Activated B cell treated with CpG ODN at 0.5 μM for 24 hours (primary cell): ENCODE measurements around the gene BTN1A1. TPM values are rescaled to one million over a fixed set of nuclear protein-coding genes. Genes with fewer than 3 reads are reported as not detected.

Source experiments
- ATAC-seq: fragments of 200-7000 bp; cut with Tn5 transposase; one replicate; pipeline ENCODE4 v1.10.0; 2021; ENCODE audit warnings: low read depth, mild to moderate bottlenecking, moderate library complexity
- CTCF ChIA-PET: fragments of 350-600 bp; sonication (Branson Sonifier 250); formaldehyde crosslinking; loops from one replicate; lab custom pipeline; 2021; ENCODE audit warnings: antibody characterized with exemption; lab: Charles Lee
- POLR2A ChIA-PET: fragments of 350-600 bp; sonication (Branson Sonifier 250); formaldehyde crosslinking; loops from one replicate; lab custom pipeline; 2021; ENCODE audit warnings: antibody characterized with exemption; lab: Charles Lee
- DNase-seq: peaks from one replicate; pipeline ENCODE4 v3.0.0; 2022
- H3K27ac Mint-ChIP-seq: one replicate; pipeline ENCODE4 v1.8.0; 2020; ENCODE audit warnings: mixed read lengths
- H3K27me3 Mint-ChIP-seq: one replicate; pipeline ENCODE4 v1.8.0; 2021; ENCODE audit warnings: mixed read lengths
- H3K36me3 Mint-ChIP-seq: one replicate; pipeline ENCODE4 v1.8.0; 2021; ENCODE audit warnings: low read depth, mixed read lengths
- H3K4me1 Mint-ChIP-seq: one replicate; pipeline ENCODE4 v1.8.0; 2021; ENCODE audit warnings: mixed read lengths
- H3K4me3 Mint-ChIP-seq: one replicate; pipeline ENCODE4 v1.8.0; 2020; ENCODE audit warnings: mild to moderate bottlenecking, mixed read lengths
- H3K9me3 Mint-ChIP-seq: one replicate; pipeline ENCODE4 v1.8.0; 2020; ENCODE audit warnings: mixed read lengths
- CTCF ChIP-seq: fragments of 200-600 bp; IDR thresholded peaks from one replicate; pipeline ENCODE4 v1.8.0; 2022; ENCODE audit warnings: antibody characterized with exemption, mild to moderate bottlenecking
- intact Hi-C: fragments of 100-400 bp; cut with micrococcal nuclease; formaldehyde crosslinking; loops from one replicate; pipeline ENCODE4 v1.15.1; 2024
- total RNA-seq: library from RNA; stranded (reverse); gene quantifications from 2 replicates; pipeline ENCODE4 v1.2.3, GENCODE V29; 2022

The BTN1A1 gene
- total RNA-seq, 1 donor from 2014 or later = 0.18 TPM

GRCh38 chr6:26554447-26554696 lies 54.3 kb downstream of the BTN1A1 start:
- no peak for ATAC-seq
- H3K27ac Mint-ChIP-seq = no peak overlapping the region
- peaks cover 28% of the 10 kb centered on the region for H3K4me1 Mint-ChIP-seq
- no peaks in the 10 kb centered on the region for H3K9me3 Mint-ChIP-seq
- no peak overlapping the region for H3K4me3 Mint-ChIP-seq
- DNase-seq = no peak
- CTCF ChIA-PET = interaction anchor here (1.0 to 2.7 kb wide), 5 partner anchors 8 to 41 kb away, joined by 4 to 12 read pairs (median 10); partner anchors contain the start of gene HMGN4
- peaks cover 5% of the 10 kb centered on the region for H3K36me3 Mint-ChIP-seq
- POLR2A ChIA-PET = interaction anchor here (0.7 to 3.7 kb wide), 18 partner anchors 10 to 1339 kb away, joined by 3 to 57 read pairs (median 6); partner anchors contain the start of gene HMGN4
- no peaks in the 10 kb centered on the region for H3K27me3 Mint-ChIP-seq
- no peak for TF ChIP-seq CTCF
- intact Hi-C loops = loop anchor here (1.0 to 10.0 kb wide), 10 partner anchors 14 to 1283 kb away; partner anchors contain the start of genes ABT1 and ZNF184

GRCh38 chr6:26554697-26555504 lies 54.8 kb downstream of the BTN1A1 start:
- Mint-ChIP-seq H3K4me1 (peaks cover 25% of the 10 kb centered on the region), H3K27me3 (no peaks in the 10 kb centered on the region), H3K9me3 (no peaks in the 10 kb centered on the region), H3K27ac (no peak overlapping the region), H3K4me3 (peak overlapping the region; percentile 76), H3K36me3 (peaks cover 5% of the 10 kb centered on the region)
- POLR2A ChIA-PET = interaction anchor here (0.5 to 3.7 kb wide), 13 partner anchors 14 to 1253 kb away, joined by 3 to 57 read pairs (median 7); partner anchors contain the start of gene HMGN4
- ATAC-seq (peak; percentile 34), DNase-seq (no peak)
- CTCF ChIA-PET = interaction anchor here (0.6 to 2.7 kb wide), 5 partner anchors 13 to 80 kb away, joined by 3 to 12 read pairs (median 9); partner anchors contain the start of gene HMGN4
- TF ChIP-seq CTCF = no peak
- intact Hi-C loops = loop anchor here (1.0 to 10.0 kb wide), 10 partner anchors 13 to 1282 kb away; partner anchors contain the start of genes ABT1 and ZNF184

GRCh38 chr6:26555505-26556262 lies 55.6 kb downstream of the BTN1A1 start:
- peaks cover 18% of the 10 kb centered on the region for H3K4me1 Mint-ChIP-seq
- DNase-seq (no peak), ATAC-seq (no peak)
- H3K9me3 Mint-ChIP-seq = no peaks in the 10 kb centered on the region
- peaks cover 2% of the 10 kb centered on the region for H3K36me3 Mint-ChIP-seq
- no peaks in the 10 kb centered on the region for H3K27me3 Mint-ChIP-seq
- TF ChIP-seq CTCF = no peak
- intact Hi-C loops = loop anchor here (10.0 kb wide), 1 partner anchor 919 kb away; the partner anchor contains the start of gene ZNF184
- H3K4me3 Mint-ChIP-seq = peak overlapping the region; percentile 76
- ChIA-PET POLR2A (interaction anchor here (0.9 to 3.3 kb wide), 9 partner anchors 13 to 271 kb away, joined by 3 to 57 read pairs (median 9); partner anchors contain the start of gene HMGN4), CTCF (interaction anchor here (0.8 to 2.7 kb wide), 4 partner anchors 13 to 18 kb away, joined by 3 to 12 read pairs (median 8); partner anchors contain the start of gene HMGN4)
- peak overlapping the region; percentile 63 for H3K27ac Mint-ChIP-seq

DNA sequence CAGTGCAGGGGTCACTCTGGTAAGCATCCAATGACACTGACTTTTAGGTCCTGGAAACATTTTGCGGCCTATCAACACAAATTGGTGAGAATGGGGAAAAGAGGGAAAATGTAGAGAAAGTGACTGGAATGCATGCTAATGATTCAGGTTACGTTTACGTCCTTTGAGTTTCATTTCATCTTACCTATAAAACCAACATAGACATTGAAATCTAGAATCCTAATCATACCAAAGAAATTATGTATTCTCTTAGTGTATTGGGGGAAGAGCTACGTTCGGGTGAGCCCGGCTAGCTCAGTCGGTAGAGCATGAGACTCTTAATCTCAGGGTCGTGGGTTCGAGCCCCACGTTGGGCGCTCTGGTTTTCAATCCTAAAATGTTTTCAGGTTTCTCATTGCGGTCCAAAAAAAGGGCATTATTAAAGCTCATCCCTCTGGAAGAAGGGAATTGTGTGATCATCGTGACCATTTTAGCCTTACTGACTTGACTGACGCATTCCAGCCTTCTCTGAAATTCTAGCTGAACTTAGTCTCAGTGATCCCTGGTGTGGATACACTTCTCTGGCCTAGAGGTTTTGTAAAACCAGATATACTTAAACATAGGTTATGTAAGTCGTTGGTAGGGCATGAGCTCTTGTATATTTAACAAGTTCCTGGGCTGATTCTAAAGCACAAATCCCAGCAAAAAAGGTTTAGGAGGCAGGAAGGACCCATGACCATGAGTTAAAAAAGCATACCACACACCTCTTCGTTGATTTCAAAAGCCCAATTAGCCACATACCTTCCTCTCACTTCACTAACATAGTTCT lies 56.4 kb downstream of the BTN1A1 start:
- DNase-seq = no peak
- TF ChIP-seq CTCF = no peak
- peak overlapping the region; percentile 17 for H3K4me3 Mint-ChIP-seq

More for the DNA sequence above, 56.4 kb downstream of the BTN1A1 start:
- Mint-ChIP-seq H3K36me3 (peaks cover 2% of the 10 kb centered on the region), H3K27ac (peak overlapping the region; percentile 63), H3K27me3 (no peaks in the 10 kb centered on the region), H3K9me3 (no peaks in the 10 kb centered on the region), H3K4me1 (peaks cover 14% of the 10 kb centered on the region)
- no peak for ATAC-seq
- ChIA-PET CTCF (interaction anchor here (1.1 kb wide), 1 partner anchor 18 kb away, joined by 3 read pairs; the partner anchor contains the start of gene HMGN4), POLR2A (interaction anchor here (0.9 to 1.9 kb wide), 4 partner anchors 12 to 35 kb away, joined by 3 to 9 read pairs (median 4); no protein-coding TSS in a partner anchor)
- intact Hi-C loops = loop anchor here (10.0 kb wide), 1 partner anchor 918 kb away; the partner anchor contains the start of gene ZNF184

Other genes starting within 250 kb of the BTN1A1 start
- gene BTN3A2, start 135.1 kb upstream of the BTN1A1 start, total RNA-seq = 65.3 and 81.6 TPM in 2 replicates
- gene BTN2A2, start 117.2 kb upstream of the BTN1A1 start, total RNA-seq = 77.5 and 79.9 TPM in 2 replicates
- 55.4 and 61.7 TPM in 2 replicates for gene BTN3A1, start 98.0 kb upstream of the BTN1A1 start, total RNA-seq
- 51.9 and 54.1 TPM in 2 replicates for gene BTN3A3, start 59.8 kb upstream of the BTN1A1 start, total RNA-seq
- gene BTN2A1, start 42.3 kb upstream of the BTN1A1 start, total RNA-seq = 39.7 and 45.1 TPM in 2 replicates
- 74.5 and 82.2 TPM in 2 replicates for gene HMGN4, start 38.1 kb downstream of the BTN1A1 start, total RNA-seq
- gene ABT1, start 96.7 kb downstream of the BTN1A1 start, total RNA-seq = 30.7 and 30.8 TPM in 2 replicates
- 18.9 and 20.4 TPM in 2 replicates for gene ZNF322, start 159.4 kb downstream of the BTN1A1 start, total RNA-seq